K562 (cell line): Measurements from ENCODE around the gene HSPA1B. TPM values are rescaled to one million over a fixed set of nuclear protein-coding genes. Genes with fewer than 3 reads are reported as not detected.

Experiments
- BRD9 ChIP-seq: fragments of 450-650 bp; IDR thresholded peaks from 2 replicates; pipeline ENCODE4 v1.6.1; 2018; ENCODE audit warnings: low read depth; ENCODE audit not compliant: partially characterized antibody
- CBFA2T3 ChIP-seq: fragments of 450-650 bp; IDR thresholded peaks from 2 replicates; pipeline ENCODE4 v1.6.1; 2017
- CHD1 ChIP-seq: fragments of 200-600 bp; sonication (generic); IDR thresholded peaks from one replicate; pipeline ENCODE4 v1.6.1; 2012; ENCODE audit warnings: mild to moderate bottlenecking, moderate library complexity, low read length, inconsistent platforms
- EP400 ChIP-seq: fragments of 450-650 bp; IDR thresholded peaks from 2 replicates; pipeline ENCODE4 v1.6.1; 2017; ENCODE audit warnings: antibody characterized with exemption, mild to moderate bottlenecking, moderate library complexity
- MAFK ChIP-seq: IDR thresholded peaks from 2 replicates; pipeline ENCODE4 v1.6.1; 2011; ENCODE audit warnings: low read length, improper control_type of control experiment
- MEF2A ChIP-seq: IDR thresholded peaks from 2 replicates; pipeline ENCODE4 v1.6.1; 2011; ENCODE audit warnings: low read depth, mild to moderate bottlenecking, low read length, moderate library complexity; ENCODE audit not compliant: control insufficient read depth
- NEUROD1 ChIP-seq: fragments of 150-350 bp; IDR thresholded peaks from 2 replicates; pipeline ENCODE4 v1.6.1; 2014; ENCODE audit warnings: borderline replicate concordance, low read length, low read depth; ENCODE audit not compliant: partially characterized antibody
- PRPF4 ChIP-seq: fragments of 200-400 bp; formaldehyde crosslinking; IDR thresholded peaks from one replicate; pipeline ENCODE4 v1.6.1; 2017; ENCODE audit warnings: low read length, low read depth, mild to moderate bottlenecking; ENCODE audit not compliant: insufficient read depth, poor library complexity, severe bottlenecking
- RBM15 ChIP-seq: fragments of 200-400 bp; formaldehyde crosslinking; IDR thresholded peaks from 2 replicates; pipeline ENCODE4 v1.6.1; 2018; ENCODE audit warnings: mild to moderate bottlenecking, low read length, moderate library complexity; ENCODE audit not compliant: insufficient read depth
- SRSF3 ChIP-seq: fragments of 200-400 bp; formaldehyde crosslinking; IDR thresholded peaks from 2 replicates; pipeline ENCODE4 v1.6.1; 2016; ENCODE audit warnings: mild to moderate bottlenecking, low read length, moderate library complexity; ENCODE audit not compliant: insufficient read depth
- TFAM ChIP-seq: fragments of 250-450 bp; sonication (Bioruptor Pico); conservative IDR thresholded peaks from 2 replicates; pipeline ENCODE4 v1.5.0; 2021; ENCODE audit warnings: mild to moderate bottlenecking, moderate library complexity
- WHSC1 ChIP-seq: IDR thresholded peaks from one replicate; pipeline ENCODE4 v1.6.1; 2012; ENCODE audit warnings: low read length, control low read depth, inconsistent platforms
- ZBED1 ChIP-seq: IDR thresholded peaks from 2 replicates; pipeline ENCODE4 v1.6.1; 2014
- ZNF197 ChIP-seq: fragments of 200-800 bp; sonication (Bioruptor generic); IDR thresholded peaks from 2 replicates; pipeline ENCODE4 v1.6.1; 2016; ENCODE audit warnings: low read depth, missing genetic modification characterization, missing compliant biosample characterization
- ZNF561 ChIP-seq: fragments of 450-650 bp; formaldehyde crosslinking; conservative IDR thresholded peaks from 2 replicates; pipeline ENCODE4 v1.4.0; 2020; ENCODE audit warnings: mild to moderate bottlenecking, moderate library complexity
- ZNF696 ChIP-seq: fragments of 250-450 bp; sonication (Bioruptor Pico); conservative IDR thresholded peaks from 2 replicates; pipeline ENCODE4 v1.4.0; 2020; ENCODE audit warnings: mild to moderate bottlenecking, moderate library complexity
- ZZZ3 ChIP-seq: fragments of 450-650 bp; IDR thresholded peaks from 2 replicates; pipeline ENCODE4 v1.6.1; 2016; ENCODE audit warnings: antibody characterized with exemption, mild to moderate bottlenecking, moderate library complexity
- polyA plus RNA-seq, 8 experiments: library from polyadenylated mRNA; depleted of rRNA in 4 of 8; stranded (reverse) in 5 of 8; unstranded in 3 of 8; fragments of >200 nt; fragmentation: Nextera tagmentation in 2 of 8; fragmentation: Illumina TruSeq in 1 of 8; extraction: Ambion mirVana in 2 of 8; extraction: Trizol in 1 of 8; gene quantifications; 2 replicates each; pipeline versions ENCODE4 v1.2.1 to v1.2.3, GENCODE V29; 2011 to 2014; ENCODE audit warnings: inconsistent platforms in 1 of 8, missing spikeins in 1 of 8
- total RNA-seq, 7 experiments: library from RNA; depleted of rRNA in 6 of 7; stranded (reverse); fragments of >200 nt in 6 of 7; fragmentation: Illumina TruSeq in 2 of 7; extraction: Trizol in 2 of 7; gene quantifications; 2 replicates each; pipeline versions ENCODE4 v1.2.1 to v1.2.3, GENCODE V29; 2011 to 2021; ENCODE audit warnings: low replicate concordance in 1 of 7
- TF ChIP-seq, protein P1 (sequence below): fragments of 450-650 bp; formaldehyde crosslinking; conservative IDR thresholded peaks from 2 replicates; pipeline ENCODE4 v1.4.0; 2022; ENCODE audit warnings: mild to moderate bottlenecking, missing genetic modification characterization
- TF ChIP-seq, protein P2 (sequence below): fragments of 450-650 bp; IDR thresholded peaks from 2 replicates; pipeline ENCODE4 v1.6.1; 2018; ENCODE audit warnings: mild to moderate bottlenecking, low read depth; ENCODE audit not compliant: partially characterized antibody
- TF ChIP-seq, protein P3 (sequence below): sonication (generic); formaldehyde crosslinking; IDR thresholded peaks from 2 replicates; pipeline ENCODE4 v1.9.0; 2022; ENCODE audit warnings: mild to moderate bottlenecking, missing genetic modification reagents
- TF ChIP-seq, protein P4 (sequence below): sonication (generic); formaldehyde crosslinking; IDR thresholded peaks from 2 replicates; pipeline ENCODE4 v1.8.1; 2023; ENCODE audit warnings: mild to moderate bottlenecking, missing genetic modification reagents
- TF ChIP-seq, protein P5 (sequence below): sonication (generic); formaldehyde crosslinking; IDR thresholded peaks from 2 replicates; pipeline ENCODE4 v1.8.1; 2023; ENCODE audit warnings: mild to moderate bottlenecking, missing genetic modification reagents

The HSPA1B gene
- total and polyA plus RNA-seq, 9 of the 15 experiments (the other 6 are each of a cell fraction or from before 2014, with no cell fraction given), result 0.27 to 227 (median 51.2) TPM

DNA sequence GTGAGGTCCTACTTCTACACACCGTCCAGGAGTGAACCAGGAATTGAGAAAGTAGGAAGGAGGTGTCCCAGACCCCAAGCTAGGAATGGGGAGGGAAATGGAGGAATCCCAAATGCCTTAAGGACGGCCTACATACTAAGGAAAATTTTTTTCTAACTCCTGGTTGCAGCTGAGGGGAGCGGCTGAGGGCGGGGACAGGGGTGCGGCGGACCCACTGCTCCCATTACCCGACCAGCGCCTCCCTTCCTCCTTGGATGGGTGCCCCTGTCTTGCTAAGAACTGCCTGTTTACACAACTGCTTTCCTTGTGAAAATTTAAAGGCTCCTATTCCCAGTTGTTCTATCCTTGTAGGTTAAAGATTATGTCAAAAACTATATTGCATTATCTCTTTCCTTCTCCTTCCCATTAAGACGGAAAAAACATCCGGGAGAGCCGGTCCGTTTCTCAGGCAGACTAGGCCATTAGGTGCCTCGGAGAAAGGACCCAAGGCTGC, 699 bp upstream of the HSPA1B start (continued):
- peak; percentile 60 for TF ChIP-seq NEUROD1
- TF ChIP-seq PRPF4, result no peak
- TF ChIP-seq MEF2A, result no peak
- no peak for TF ChIP-seq ZZZ3
- TF ChIP-seq ZNF696 (CRISPR knock-in tag), result peak; percentile 73; the same call in 1 of the 2 replicates
- no peak for TF ChIP-seq CBFA2T3
- TF ChIP-seq, protein P1, sequence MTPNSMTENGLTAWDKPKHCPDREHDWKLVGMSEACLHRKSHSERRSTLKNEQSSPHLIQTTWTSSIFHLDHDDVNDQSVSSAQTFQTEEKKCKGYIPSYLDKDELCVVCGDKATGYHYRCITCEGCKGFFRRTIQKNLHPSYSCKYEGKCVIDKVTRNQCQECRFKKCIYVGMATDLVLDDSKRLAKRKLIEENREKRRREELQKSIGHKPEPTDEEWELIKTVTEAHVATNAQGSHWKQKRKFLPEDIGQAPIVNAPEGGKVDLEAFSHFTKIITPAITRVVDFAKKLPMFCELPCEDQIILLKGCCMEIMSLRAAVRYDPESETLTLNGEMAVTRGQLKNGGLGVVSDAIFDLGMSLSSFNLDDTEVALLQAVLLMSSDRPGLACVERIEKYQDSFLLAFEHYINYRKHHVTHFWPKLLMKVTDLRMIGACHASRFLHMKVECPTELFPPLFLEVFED (CRISPR knock-in tag), result no peak; the same call in 1 of the 2 replicates
- no peak for TF ChIP-seq TFAM (CRISPR knock-in tag)
- no peak for TF ChIP-seq SRSF3
- TF ChIP-seq ZNF197, result no peak
- no peak for TF ChIP-seq RBM15
- TF ChIP-seq, protein P2, sequence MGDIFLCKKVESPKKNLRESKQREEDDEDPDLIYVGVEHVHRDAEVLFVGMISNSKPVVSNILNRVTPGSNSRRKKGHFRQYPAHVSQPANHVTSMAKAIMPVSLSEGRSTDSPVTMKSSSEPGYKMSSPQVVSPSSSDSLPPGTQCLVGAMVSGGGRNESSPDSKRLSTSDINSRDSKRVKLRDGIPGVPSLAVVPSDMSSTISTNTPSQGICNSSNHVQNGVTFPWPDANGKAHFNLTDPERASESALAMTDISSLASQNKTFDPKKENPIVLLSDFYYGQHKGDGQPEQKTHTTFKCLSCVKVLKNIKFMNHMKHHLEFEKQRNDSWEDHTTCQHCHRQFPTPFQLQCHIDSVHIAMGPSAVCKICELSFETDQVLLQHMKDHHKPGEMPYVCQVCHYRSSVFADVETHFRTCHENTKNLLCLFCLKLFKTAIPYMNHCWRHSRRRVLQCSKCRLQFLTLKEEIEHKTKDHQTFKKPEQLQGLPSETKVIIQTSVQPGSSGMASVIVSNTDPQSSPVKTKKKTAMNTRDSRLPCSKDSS, result no peak
- no peak for TF ChIP-seq WHSC1
- no peak for TF ChIP-seq CHD1
- TF ChIP-seq ZBED1, result no peak
- TF ChIP-seq, protein P3, sequence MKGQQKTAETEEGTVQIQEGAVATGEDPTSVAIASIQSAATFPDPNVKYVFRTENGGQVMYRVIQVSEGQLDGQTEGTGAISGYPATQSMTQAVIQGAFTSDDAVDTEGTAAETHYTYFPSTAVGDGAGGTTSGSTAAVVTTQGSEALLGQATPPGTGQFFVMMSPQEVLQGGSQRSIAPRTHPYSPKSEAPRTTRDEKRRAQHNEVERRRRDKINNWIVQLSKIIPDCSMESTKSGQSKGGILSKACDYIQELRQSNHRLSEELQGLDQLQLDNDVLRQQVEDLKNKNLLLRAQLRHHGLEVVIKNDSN, result no peak
- TF ChIP-seq EP400, result no peak
- TF ChIP-seq BRD9, result no peak
- TF ChIP-seq, protein P4, sequence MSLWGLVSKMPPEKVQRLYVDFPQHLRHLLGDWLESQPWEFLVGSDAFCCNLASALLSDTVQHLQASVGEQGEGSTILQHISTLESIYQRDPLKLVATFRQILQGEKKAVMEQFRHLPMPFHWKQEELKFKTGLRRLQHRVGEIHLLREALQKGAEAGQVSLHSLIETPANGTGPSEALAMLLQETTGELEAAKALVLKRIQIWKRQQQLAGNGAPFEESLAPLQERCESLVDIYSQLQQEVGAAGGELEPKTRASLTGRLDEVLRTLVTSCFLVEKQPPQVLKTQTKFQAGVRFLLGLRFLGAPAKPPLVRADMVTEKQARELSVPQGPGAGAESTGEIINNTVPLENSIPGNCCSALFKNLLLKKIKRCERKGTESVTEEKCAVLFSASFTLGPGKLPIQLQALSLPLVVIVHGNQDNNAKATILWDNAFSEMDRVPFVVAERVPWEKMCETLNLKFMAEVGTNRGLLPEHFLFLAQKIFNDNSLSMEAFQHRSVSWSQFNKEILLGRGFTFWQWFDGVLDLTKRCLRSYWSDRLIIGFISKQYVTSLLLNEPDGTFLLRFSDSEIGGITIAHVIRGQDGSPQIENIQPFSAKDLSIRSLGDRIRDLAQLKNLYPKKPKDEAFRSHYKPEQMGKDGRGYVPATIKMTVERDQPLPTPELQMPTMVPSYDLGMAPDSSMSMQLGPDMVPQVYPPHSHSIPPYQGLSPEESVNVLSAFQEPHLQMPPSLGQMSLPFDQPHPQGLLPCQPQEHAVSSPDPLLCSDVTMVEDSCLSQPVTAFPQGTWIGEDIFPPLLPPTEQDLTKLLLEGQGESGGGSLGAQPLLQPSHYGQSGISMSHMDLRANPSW (CRISPR knock-in tag), result no peak
- peak; percentile 75; the same call in 1 of the 2 replicates for TF ChIP-seq ZNF561 (CRISPR knock-in tag)
- TF ChIP-seq, protein P5, sequence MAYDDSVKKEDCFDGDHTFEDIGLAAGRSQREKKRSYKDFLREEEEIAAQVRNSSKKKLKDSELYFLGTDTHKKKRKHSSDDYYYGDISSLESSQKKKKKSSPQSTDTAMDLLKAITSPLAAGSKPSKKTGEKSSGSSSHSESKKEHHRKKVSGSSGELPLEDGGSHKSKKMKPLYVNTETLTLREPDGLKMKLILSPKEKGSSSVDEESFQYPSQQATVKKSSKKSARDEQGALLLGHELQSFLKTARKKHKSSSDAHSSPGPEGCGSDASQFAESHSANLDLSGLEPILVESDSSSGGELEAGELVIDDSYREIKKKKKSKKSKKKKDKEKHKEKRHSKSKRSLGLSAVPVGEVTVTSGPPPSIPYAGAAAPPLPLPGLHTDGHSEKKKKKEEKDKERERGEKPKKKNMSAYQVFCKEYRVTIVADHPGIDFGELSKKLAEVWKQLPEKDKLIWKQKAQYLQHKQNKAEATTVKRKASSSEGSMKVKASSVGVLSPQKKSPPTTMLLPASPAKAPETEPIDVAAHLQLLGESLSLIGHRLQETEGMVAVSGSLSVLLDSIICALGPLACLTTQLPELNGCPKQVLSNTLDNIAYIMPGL (CRISPR knock-in tag), result no peak
- TF ChIP-seq MAFK, result no peak
